Hindlimb muscle (tissue), 1 donor: Measurements from ENCODE around the gene SCGB1C2. TPM values are rescaled to one million over a fixed set of nuclear protein-coding genes. Genes with fewer than 3 reads are reported as not detected.
"Not testable (repeated sequence)": the region's sequence is repeated elsewhere in the genome, so short reads cannot be mapped to it uniquely, and the experiment has no call there.

Experiments used
- DNase-seq: peaks from one replicate; pipeline ENCODE4 v3.0.0-alpha.2; 2013
- polyA plus RNA-seq: library from polyadenylated mRNA; unstranded; fragments of 120-200 nt; gene quantifications from one replicate; pipeline ENCODE4 v1.2.1, GENCODE V29; 2013; ENCODE audit not compliant: insufficient read length

Gene SCGB1C2
- polyA plus RNA-seq: not detected

- not testable (repeated sequence) for DNase-seq
These were observed at the start of gene SCGB1C2 for GRCh38 chr17:137166-137807. Gene SCGB1C2 (plus strand): TSS chr17:137569. CDS start chr17:137591, 22 bp downstream.

DNA sequence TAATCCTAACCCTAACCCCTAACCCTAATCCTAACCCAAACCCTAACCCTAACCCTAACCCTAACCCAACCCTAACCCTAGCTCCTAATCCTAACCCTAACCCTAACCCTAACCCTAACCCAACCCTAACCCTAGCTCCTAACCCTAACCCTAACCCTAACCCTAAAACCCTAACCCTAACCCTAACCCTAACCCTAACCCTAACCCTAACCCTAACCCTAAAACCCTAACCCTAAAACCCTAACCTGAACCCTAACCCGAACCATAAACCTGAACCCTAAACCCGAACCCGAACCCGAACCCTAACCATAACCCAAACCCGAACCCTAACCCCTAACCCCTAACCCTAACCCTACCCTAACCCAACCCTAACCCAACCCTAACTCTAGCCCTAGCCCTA is 24.3 kb upstream of the SCGB1C2 start:
- peak; percentile 39 for DNase-seq

GRCh38 chr17:118339-118917 is 18.9 kb upstream of the SCGB1C2 start:
- DNase-seq: not testable (repeated sequence)

DNA sequence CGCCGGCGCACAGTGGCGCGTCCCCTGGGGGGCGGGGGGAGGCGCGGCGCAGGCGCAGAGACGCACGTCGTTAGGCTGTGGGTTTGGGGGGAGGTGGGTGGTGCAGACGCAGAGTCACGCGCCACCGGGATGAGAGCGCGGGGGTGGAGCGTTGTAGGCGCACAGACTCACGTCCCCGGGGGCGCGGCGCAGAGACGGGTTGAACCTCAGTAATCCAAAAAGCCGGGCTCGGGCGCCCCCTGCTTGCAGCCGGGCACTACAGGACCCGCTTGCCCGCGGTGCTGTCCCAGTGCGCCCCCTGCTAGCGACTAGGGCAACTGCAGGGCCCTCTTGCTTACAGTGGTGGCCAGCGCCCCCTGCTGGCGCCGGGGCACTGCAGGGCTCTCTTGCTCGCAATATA is 3.4 kb upstream of the SCGB1C2 start:
- DNase-seq: not testable (repeated sequence)

DNA sequence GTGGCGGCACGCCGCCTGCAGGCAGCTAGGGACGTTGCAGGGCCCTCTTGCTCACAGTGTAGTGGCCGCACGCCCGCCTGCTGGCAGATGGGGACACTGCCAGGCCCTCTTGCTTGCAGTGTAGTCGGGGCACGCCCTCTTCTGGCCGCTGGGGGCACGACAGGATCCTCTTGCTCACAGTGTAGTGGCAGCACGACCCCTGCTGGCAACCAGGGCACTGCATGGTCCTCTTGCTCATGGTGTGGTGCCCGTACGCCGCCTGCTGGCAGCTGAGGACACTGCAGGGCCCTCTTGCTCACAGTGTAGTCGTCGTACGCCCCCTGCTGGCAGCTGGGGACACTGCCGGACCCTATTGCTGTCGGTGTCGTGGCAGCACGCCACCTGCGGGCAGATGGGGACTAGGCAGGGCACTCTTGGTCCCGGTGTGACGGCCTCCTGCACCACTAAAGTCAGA is 3.0 kb upstream of the SCGB1C2 start:
- not testable (repeated sequence) for DNase-seq

DNA sequence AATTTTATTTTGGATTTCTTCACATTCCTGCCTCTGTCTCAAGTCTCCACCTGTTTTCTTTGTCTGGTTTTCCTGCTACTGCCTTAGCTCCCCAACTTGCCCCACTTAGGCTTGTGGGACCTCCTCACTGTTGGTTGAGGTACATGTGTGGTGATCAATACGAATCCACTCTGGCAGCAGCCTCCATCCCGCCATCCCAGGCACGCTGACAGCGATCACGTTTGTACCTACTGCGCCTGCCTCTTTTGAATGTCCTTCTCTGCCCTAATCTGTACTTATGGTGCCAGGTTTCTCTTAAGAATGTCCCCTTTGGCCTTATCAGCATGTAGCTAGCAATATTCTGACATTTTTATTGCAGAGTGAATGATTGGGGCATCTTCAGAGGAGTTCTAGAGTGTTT is 2.3 kb upstream of the SCGB1C2 start:
- not testable (repeated sequence) for DNase-seq

- not testable (repeated sequence) for DNase-seq
These were observed 1.5 kb upstream of the SCGB1C2 start for GRCh38 chr17:135895-136294.

DNA sequence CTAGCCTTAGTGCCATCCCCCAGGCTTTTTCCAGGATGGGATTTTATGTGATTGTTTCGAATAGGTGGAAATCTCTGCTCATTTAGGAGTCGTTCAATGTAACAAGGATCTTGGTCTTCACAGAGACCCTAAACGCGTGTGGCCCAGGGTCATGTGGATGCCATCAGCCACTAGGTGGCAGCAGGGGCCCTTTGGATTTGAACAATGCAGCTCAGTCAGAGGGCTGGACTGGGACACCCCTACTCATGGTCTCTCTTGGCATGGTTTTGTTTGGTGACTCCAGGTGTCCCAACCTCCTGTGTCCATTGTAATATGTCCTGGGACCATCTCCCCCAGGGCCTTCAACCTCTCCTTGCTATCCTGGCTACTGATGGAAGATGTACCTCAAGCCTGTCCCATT is 838 bp upstream of the SCGB1C2 start:
- DNase-seq: not testable (repeated sequence)

GRCh38 chr17:139401-140205 is 2.2 kb downstream of the SCGB1C2 start:
- not testable (repeated sequence) for DNase-seq

GRCh38 chr17:142102-142661 is 4.8 kb downstream of the SCGB1C2 start:
- DNase-seq: no peak

DNA sequence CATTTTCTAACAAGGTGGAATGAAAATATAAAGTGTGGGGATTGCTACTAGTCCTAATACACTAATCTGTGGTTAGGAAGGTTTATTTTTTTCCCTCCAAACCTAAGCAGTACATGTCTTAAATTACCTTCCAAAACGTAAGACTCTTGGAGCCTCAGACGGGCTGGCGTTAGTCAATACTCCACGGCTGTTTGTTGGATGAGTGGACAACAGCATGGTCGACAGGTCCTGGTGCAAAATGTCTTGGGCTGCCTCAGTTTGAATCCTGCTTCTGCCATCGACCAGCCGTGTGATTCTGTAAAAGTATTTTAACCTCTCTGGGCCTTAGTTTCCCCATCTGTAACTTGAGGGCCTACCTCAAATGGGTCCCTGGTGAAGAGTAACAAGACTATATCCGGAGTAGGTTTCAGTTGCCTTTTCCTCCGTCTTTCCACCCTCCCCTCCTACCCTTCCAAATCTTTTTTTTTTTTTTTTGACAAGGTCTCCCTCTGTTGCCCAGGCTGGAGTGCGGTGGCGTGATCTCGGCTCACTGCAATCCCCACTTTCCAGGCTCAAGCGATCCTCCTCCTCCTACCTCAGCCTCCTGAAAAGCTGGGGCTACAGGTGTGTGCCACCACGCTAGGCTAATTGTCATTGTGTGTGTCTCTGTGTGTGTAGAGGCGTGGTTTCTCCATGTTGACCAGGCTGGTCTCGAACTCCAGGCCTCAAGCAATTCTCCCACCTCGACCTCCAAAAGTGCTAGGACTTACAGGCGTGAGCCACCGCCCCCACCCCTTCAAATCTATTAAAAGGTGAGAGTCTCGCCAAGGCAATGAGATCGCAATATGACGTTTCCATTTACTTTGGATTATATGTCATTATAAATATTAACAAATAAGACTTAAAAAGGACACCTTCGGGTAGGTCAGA is 5.8 kb downstream of the SCGB1C2 start:
- DNase-seq: no peak

DNA sequence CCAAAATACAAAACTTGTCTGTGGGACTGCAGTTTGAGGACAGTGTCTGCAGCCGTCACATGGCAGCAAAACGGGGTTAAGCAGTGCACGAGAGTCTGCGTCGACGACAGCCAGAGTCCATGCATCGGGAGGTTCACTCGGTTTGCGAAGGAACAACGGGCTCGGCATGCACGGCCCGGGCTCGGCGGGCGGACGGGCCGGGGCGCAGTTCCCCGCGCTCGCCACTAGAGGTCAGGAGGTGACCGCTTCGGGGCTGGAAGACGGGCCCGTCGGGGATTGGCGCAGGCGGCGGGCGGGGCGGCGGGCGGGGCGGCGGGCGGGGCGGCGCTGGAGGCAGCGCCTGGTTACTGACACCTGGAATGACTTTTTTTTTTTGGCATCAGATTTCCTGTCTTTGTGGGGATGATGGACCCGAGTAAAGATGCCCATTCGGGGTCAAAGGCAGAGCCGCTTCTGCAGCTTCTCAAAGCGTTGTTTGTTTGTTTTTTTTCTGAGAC is 6.5 kb downstream of the SCGB1C2 start:
- peak; percentile 81 for DNase-seq

DNA sequence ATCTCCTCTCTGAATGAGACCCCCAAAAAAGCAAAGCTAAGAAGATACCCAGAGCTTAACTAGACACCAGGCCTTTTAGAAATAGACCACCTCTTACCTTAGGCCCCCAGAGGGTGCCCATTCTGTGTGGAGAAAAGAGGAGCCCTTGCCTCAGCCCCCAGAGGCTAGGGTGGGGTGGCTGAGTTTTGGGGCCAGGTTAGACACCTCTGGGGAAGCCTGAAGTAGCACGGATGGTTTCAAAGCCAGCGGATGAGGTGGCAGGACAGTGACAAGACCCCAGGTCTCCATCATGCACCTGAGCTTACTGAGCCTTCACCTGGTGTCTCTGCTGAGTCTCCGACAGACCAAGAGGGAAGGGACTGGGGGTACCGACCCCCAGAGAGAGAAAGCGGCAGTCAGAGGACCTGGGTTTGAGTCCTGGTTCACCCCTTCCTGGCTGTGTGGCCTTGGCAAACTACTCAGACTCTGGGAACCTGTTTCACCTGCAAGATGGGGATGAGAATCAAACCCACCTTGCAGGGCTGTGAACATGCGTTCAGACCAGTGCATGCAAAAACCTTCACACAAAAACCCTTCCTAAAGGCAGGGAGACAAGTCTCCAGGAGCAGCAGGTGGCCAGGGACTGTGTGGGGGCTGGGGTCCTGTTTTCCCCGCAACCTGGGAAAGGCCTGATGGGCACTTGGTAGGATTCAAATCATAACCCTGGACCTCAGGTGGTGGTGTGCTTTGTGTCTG is 7.7 kb downstream of the SCGB1C2 start:
- no peak for DNase-seq

GRCh38 chr17:145671-146541 is 8.5 kb downstream of the SCGB1C2 start:
- no peak for DNase-seq

- DNase-seq: no peak
These were observed 9.2 kb downstream of the SCGB1C2 start for GRCh38 chr17:146546-146945.

GRCh38 chr17:146983-147761 is 9.8 kb downstream of the SCGB1C2 start:
- DNase-seq: no peak

DNA sequence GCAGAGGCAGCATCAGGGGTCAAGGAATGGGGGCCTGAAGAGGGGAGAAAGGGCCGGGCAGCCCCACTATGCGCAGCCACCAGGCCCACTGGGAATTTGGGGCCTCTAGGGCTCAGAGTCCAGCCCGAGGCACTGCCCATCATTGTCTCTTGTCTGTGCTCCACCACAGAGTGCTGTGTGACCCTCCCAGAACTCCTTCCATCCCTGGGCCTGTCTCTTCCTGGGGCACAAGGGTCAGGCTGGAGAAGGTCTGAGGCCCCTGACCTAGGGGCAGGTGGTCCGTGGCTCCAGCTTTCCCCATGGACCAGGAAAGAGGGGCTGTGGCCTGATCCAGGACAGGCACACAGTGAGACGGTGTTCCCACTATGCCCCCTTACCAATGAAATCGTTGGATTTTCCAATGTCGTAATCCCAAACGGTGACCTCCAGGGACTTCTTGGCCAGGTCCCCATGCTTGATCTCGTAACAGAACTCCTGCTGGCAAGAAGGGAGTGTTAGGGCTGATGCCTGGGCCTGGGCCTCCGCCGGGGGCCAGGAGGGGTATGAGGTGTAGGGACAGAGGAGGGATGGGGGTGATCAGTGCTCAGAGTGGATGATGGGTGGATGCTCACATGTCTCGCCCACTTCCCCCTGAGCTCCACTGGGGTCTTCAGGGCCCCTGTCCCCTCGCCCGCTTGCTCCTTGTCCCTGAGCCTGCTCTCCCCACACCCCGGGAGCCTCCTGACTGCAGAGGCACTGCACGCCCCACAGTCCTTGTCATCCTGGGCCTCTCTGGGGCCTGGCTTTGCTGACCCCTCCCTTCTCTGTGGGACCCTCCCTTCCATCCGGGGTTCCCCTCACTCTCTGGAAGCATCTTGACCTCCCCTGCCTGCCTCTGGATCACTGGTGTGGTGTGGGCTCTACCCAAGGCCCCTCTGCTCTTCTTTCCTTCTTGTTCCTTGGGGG is 10.7 kb downstream of the SCGB1C2 start:
- no peak for DNase-seq

- no peak for DNase-seq
These were observed 11.4 kb downstream of the SCGB1C2 start for GRCh38 chr17:148757-149156.
